GM21576 (cell line): ENCODE data around the gene TEX52.

ENCODE experiments used
- ATAC-seq: cut with Tn5 transposase; IDR thresholded peaks from one replicate; pipeline ENCODE4 v1.9.1; 2021; ENCODE audit warnings: mild to moderate bottlenecking, moderate library complexity; ENCODE audit not compliant: unreplicated experiment

Gene TEX52

DNA sequence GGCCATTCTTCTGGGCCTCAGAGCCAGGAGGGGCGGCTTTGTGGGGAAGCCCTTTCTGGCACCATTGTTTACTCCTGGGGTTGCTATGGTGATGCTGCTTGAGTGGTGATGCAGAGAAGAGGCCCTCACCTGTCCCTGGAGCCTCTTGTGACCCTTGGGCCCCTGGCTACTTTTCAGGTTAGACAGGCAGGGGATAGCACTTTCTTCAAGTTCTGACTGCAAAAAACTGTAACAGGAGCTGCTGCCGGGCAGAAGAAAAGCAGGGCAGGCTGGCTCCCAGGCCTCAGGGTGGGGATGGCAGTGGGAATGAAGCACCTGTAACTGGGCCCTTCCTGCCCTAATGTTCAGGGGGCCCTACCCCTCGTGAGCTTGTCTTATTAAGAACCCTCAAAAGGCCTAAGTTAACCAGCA, at the start of gene TEX52:
TSS of gene TEX52 (minus strand) at position 19 of the 411 bp plus-strand sequence. CDS start at position 6, 13 bp downstream.
- no peak for ATAC-seq

GRCh38 chr12:2904260-2904659, 47.4 kb upstream of the TEX52 start:
- ATAC-seq: no peak

- ATAC-seq: no peak
Observed at GRCh38 chr12:2902272-2902880, 45.5 kb upstream of the TEX52 start.

- no peak for ATAC-seq
Observed at GRCh38 chr12:2900642-2901041, 43.8 kb upstream of the TEX52 start.

DNA sequence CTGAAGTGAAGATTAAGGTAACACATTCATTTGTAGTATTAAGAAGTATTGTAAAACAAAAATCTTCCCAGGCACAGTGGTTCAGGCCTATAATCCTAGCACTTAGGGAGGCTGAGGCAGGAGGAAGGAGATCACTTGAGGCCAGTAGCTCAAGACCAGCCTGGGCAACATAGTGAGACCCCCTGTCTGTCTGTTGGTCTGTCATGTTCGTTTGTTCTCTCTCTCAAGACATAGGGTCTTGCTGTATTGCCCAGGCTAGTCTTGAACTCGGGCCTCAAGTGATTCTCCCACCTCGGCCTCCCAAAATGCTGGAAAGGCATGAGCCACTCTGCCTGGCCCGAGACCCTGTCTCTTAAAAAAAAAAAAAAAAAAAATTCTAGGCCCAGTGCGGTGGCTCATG, 40.6 kb upstream of the TEX52 start:
- ATAC-seq: no peak

DNA sequence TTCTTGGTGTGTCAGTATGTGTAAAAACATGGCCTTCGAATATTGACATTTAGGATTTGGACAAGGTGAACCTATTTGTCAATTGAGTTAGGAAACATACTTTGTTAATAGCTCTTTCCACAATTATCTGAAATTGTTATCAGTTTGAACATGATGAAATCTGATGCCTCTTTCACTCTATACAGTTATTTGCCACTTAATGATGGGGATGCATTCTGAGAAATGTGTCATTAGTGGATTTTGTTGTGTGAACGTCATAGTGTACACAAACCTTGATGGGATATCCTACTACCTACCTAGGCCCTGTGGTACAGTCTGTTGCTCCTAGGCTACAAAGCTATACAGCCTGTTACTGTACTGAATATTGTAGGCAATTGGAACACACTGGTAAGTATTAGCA, 38.7 kb upstream of the TEX52 start:
- no peak for ATAC-seq

DNA sequence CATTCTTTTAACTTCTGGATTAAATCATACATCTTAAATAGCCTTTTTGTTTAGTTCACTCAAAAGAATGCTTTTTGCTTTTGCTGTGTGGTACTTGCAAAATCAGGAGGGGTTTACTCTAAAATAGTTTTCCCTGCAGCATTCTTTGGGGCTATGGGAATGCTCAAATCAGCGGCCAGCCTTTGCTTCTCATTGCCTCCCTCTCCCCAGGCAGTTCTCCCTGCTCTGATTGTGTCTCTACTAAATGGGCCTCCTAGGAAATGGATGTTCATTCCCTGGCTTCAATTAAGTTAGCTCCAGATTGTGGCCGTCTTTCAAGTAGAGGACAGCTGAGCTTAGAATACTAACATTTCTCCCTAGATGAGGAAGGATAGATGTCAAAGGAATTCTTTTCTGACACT, 38.2 kb upstream of the TEX52 start:
- no peak for ATAC-seq

- no peak for ATAC-seq
Observed at GRCh38 chr12:2893007-2893406, 36.2 kb upstream of the TEX52 start.

DNA sequence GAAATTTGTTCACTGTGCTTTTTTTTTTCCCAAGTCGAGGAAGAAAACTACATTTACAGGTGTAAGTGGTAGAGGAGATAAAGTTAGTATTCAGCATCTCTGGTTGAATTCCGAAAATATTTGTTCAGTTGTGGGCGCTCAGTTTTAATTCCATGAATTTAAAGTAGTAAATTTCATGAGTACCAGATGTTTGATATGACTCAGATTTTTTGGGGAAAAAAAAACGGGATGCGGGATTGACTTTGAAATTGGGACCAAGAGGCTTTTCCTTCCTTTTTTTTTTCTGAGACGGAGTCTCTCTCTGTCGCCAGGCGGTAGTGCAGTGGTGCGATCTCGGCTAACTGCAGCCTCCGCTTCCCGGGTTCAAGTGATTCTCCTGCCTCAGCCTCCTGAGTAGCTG, 35.4 kb upstream of the TEX52 start:
- ATAC-seq: no peak

DNA sequence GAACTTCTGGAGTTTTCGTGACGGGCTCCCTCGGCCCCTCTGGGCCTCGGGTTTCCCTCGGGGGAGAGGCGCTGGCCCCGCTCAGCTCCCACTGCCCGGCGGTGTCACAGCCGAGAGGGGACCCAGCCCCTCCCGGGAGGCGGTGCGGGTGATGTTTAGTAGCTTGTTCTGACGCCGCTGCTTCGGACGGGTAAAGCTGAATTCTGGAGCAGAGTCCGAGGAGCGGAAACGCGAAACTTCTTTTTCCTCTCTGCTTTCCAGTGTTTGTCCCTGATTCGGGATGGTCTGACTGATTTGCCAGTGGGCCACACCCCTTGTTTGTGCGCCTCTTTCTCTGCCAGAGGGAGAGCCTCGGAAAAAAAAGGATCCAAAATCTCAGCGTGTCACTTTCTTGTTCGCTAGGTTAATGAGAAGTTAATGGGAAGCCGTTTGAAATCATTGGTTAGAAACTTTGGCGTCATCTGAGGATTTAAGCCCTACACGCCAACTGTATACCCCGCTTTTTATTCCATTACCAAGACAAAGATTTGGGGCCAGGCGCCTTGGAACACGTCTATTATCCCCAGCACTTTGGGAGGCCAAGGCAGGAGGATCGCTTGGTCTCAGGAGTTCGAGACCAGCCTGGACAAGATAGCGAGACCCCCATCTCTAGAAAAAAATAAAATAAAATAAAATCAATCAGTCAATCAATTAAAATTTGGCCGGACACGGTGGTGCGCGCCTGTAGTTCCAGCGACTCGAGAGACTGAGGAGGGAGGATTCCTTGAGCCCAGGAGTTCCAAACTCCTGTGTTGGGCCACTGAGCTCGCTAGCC, 34.6 kb upstream of the TEX52 start:
- ATAC-seq: peak; percentile 4

DNA sequence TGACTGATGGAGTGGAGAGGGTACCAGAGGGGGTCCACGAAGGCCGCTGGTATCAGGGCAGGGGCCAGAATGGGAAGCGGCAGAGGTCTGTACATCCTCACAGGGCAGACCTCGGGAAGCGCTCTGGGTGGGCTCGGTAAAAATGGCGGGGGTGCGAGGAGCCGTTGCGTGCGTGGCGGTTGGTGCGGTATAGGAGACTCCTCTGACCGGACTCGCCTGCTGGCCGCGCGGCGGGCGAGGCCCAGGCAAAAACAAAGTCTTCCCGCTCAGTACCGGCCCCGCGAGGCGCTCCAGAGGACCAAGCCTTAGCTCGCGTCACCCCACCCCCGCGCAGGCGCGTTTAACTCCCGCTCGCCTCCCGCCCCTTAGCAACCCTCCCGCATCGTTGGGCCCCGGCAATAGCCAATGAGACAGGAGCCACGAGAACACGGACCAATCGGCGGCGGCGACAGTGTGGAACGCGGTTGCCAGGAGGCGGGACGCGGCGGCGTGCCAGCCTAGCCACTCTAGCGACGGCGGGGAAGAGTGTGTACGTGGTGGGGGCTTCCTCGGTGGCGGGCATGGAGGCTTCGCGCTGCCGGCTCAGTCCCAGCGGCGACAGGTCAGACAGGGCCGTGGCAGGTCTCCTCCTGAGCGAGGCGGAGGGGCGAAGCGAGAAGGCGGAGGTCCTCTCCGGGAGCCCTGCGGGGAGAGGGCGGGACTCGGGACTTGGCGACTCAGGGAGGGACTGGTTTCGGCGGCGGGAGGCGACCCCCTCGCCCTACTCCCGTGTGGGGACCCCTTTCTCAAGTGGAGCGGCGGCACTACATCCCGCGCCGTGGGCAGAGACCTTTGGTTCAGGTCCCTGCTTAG, 33.8 kb upstream of the TEX52 start, which contains the start of gene TULP3:
TSS of gene TULP3 (plus strand) at position 504 of the 852 bp plus-strand sequence. CDS start at position 561, 57 bp downstream.
- ATAC-seq: peak; percentile 98

- ATAC-seq: no peak
Observed at GRCh38 chr12:2890001-2890387, 33.2 kb upstream of the TEX52 start.

- ATAC-seq: no peak
Observed at GRCh38 chr12:2886768-2887450, 30.1 kb upstream of the TEX52 start.

DNA sequence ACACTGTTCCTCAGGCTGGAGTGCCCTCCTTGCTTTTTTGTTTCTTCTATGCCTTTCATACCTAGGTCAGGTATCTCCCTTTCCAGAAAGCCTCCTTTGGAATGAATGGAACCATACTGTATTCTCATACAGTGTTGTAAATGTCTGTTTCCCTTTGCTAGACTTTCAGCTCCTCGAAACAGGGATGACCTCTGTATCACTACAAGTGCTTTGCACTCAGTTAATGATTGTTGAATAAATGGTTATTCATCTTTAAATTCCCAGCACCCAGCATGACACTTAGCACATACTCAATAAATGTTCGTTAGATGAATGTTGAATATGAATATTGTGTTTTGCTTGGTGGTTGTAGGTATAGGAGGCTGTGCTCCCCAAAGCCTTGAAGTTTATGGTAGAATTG, 28.0 kb upstream of the TEX52 start:
- ATAC-seq: no peak

DNA sequence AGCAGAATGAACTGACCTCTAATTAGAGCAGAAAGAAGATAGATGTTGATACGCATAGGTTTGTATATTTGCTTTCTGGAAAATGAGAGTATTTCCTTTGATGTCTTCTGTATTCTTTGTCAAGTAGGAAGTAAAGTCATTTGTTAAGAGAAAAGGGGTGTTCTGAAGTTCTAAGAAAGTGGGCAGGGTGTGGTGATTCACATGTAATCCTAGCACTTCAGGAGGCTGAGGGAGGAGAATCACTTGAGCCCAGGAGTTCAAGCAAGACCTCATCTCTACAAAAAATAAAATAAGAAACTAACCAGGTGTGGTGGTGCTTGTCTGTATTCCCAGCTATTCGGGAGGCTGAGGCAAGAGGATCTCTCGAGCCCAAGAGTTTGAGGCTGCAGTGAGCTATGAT, 23.0 kb upstream of the TEX52 start:
- ATAC-seq: no peak

GRCh38 chr12:2877953-2878732, 21.3 kb upstream of the TEX52 start:
- no peak for ATAC-seq

DNA sequence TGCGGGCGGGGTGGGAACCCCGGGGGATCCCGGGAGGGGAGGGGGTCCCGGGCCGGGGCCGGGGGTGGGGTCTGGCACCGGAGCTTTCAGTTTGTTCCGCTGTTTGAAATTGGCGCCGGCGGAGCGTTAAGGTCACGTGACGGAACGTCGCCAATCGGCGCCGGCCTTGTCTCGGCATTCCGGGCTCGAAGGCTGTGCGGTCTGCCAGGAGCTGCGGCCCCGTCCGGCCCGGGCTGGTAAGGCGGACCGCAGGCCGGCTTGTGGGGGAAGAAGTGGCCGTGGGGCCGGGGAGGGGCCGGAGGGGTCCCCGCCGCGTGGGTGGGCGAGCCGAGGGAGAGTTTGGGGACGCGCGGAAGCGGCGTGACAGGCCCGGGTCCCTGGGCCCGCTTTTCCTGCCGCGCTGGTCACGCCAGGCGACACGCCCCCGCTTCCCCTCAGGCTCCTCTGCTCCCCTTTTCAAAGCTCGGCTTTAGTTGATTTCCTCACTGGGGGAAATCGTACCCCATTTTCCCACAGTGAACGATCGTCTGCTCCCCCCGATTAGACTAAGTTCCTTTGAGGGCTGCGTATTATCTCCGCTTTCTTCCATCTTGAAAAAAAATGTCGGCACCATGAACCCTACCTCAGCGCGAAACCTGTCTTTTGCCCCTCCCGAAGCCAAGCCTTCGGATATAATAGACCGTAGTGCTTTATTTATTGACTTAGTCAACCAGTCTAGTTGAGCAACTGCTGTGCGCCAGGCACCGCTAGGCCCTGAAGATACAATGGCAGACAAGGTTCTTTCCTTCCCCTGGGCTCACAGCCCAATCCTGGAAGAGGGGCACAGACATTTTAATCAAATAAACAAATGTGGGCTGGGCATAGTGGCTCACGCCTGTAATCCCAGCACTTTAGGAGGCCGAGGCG, 20.5 kb upstream of the TEX52 start, which contains the start of the genes FOXM1 and RHNO1:
TSS of gene FOXM1 (minus strand) at position 128 of the 906 bp plus-strand sequence. CDS start 2,696 bp downstream, outside the sequence.
TSS of gene RHNO1 (plus strand) at position 177 of the 906 bp plus-strand sequence. CDS start 8,144 bp downstream, outside the sequence.
- peak; percentile 73 for ATAC-seq

- ATAC-seq: peak; percentile 30
Observed at GRCh38 chr12:2876431-2877046, 19.7 kb upstream of the TEX52 start.
